Measurements from ENCODE around the gene CEP43.

Gene CEP43

GRCh38 chr6:166998256-166999144 is 697 bp upstream of the CEP43 start:
- in situ Hi-C loops (cut with HindIII; ENCODE audit: low pct_ligation_motif_present, low pct_unique_long_range_greater_than_20kb, low sequenced_read_pairs) = no loop called here
- DNase-seq = peak; percentile 89

GRCh38 chr6:166999884-167000253 is 672 bp downstream of the CEP43 start:
- DNase-seq = no peak
- in situ Hi-C loops (cut with HindIII; ENCODE audit: low pct_ligation_motif_present, low pct_unique_long_range_greater_than_20kb, low sequenced_read_pairs) = no loop called here

DNA sequence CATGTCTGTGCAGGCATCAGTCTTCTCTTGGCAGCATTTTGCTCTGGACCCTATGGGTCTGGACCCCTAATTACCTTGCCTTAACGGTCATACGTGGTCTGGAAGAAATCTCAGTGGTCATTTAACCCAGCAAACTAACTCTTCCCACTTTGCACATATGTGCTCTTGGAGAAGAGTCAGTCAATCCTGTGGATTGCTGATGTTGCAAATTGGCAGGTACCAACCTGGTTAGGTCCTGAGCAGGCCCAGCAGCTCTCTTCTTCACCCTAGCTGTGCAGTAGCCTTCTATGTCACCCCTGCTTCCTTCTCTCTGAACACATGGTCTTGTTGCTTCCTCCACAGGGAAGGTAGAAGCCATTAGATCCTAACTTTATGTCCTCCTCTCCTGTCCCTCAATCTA is 1.6 kb downstream of the CEP43 start:
- in situ Hi-C loops (cut with HindIII; ENCODE audit: low pct_ligation_motif_present, low pct_unique_long_range_greater_than_20kb, low sequenced_read_pairs) = no loop called here
- no peak for DNase-seq

- in situ Hi-C loops (cut with HindIII; ENCODE audit: low pct_ligation_motif_present, low pct_unique_long_range_greater_than_20kb, low sequenced_read_pairs) = no loop called here
- no peak for DNase-seq
Observed at GRCh38 chr6:167005350-167006159, 6.4 kb downstream of the CEP43 start.

GRCh38 chr6:167007985-167008384 is 8.8 kb downstream of the CEP43 start:
- in situ Hi-C loops (cut with HindIII; ENCODE audit: low pct_ligation_motif_present, low pct_unique_long_range_greater_than_20kb, low sequenced_read_pairs) = no loop called here

DNA sequence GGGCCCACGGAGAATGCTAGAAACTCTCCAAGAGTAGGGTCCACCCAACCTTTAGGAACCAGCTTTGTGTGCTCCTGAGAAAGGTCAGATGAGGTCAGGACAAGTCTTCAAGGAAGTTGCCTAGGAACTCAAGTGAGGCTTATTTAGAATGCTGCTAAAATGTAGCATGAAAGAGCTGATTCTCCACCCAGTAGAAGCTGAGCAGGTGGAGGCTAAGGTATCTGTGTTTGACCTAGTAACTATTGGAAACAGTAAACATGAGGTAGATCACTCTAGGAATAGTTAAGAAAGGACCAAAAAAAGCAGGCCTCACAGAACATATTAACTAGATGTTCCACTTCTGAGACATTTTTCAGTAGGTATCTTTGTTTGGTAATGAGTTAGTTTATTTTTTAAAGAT is 13.9 kb downstream of the CEP43 start:
- no peak for DNase-seq
- in situ Hi-C loops (cut with HindIII; ENCODE audit: low pct_ligation_motif_present, low pct_unique_long_range_greater_than_20kb, low sequenced_read_pairs) = no loop called here

More at GRCh38 chr6:167007985-167008384, 8.8 kb downstream of the CEP43 start:
- no peak for DNase-seq

DNA sequence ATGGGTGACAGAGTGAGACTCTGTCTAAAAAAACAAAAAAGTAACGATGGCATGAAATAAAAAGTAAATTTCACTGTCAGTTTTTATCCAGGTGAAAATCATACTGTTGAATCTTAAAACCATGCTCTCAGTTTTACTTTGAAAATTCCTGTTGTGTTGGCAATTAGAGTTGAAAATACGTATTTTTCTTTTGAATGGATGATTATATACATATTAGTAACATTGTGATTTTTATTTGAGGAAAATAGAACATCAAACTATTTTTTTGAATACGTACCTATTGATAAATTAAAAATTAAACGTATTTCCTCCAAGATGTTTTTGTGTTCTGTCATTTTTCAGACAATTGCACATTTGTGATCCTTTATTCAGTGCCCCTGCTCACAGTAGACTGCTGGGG is 14.7 kb downstream of the CEP43 start:
- DNase-seq = no peak
- in situ Hi-C loops (cut with HindIII; ENCODE audit: low pct_ligation_motif_present, low pct_unique_long_range_greater_than_20kb, low sequenced_read_pairs) = no loop called here

- in situ Hi-C loops (cut with HindIII; ENCODE audit: low pct_ligation_motif_present, low pct_unique_long_range_greater_than_20kb, low sequenced_read_pairs) = no loop called here
Observed at GRCh38 chr6:167015302-167015701, 16.1 kb downstream of the CEP43 start.

DNA sequence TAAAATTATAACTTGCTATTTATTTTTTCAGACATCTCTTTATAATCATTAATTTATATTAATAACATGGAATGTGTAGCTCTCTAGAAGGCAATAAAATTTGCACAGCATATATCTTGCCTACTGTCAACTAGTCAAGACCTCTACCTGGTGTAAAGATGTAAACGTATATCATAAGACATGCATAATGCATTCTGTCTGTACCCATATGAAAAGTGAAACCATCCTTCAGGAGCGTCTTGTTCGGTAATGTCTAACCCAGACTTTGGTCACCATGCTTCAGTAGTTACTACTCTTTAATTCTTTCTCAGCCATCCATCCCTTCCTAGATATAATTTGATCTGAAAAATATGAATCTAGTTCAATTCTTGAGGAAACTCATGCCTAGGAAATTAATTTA is 21.0 kb downstream of the CEP43 start:
- in situ Hi-C loops (cut with HindIII; ENCODE audit: low pct_ligation_motif_present, low pct_unique_long_range_greater_than_20kb, low sequenced_read_pairs) = no loop called here
- DNase-seq = no peak

More at GRCh38 chr6:167015302-167015701, 16.1 kb downstream of the CEP43 start:
- no peak for DNase-seq

- in situ Hi-C loops (cut with HindIII; ENCODE audit: low pct_ligation_motif_present, low pct_unique_long_range_greater_than_20kb, low sequenced_read_pairs) = no loop called here
Observed at GRCh38 chr6:167027308-167027707, 28.1 kb downstream of the CEP43 start.

GRCh38 chr6:167027772-167028171 is 28.6 kb downstream of the CEP43 start:
- in situ Hi-C loops (cut with HindIII; ENCODE audit: low pct_ligation_motif_present, low pct_unique_long_range_greater_than_20kb, low sequenced_read_pairs) = no loop called here
- DNase-seq = no peak

More at GRCh38 chr6:167027308-167027707, 28.1 kb downstream of the CEP43 start:
- DNase-seq = no peak

- in situ Hi-C loops (cut with HindIII; ENCODE audit: low pct_ligation_motif_present, low pct_unique_long_range_greater_than_20kb, low sequenced_read_pairs) = no loop called here
- DNase-seq = no peak
Observed at GRCh38 chr6:167030222-167031072, 31.2 kb downstream of the CEP43 start.

- in situ Hi-C loops (cut with HindIII; ENCODE audit: low pct_ligation_motif_present, low pct_unique_long_range_greater_than_20kb, low sequenced_read_pairs) = no loop called here
- no peak for DNase-seq
Observed at GRCh38 chr6:167031082-167031709, 32.0 kb downstream of the CEP43 start.

GRCh38 chr6:167034056-167034455 is 34.9 kb downstream of the CEP43 start:
- in situ Hi-C loops (cut with HindIII; ENCODE audit: low pct_ligation_motif_present, low pct_unique_long_range_greater_than_20kb, low sequenced_read_pairs) = no loop called here
- DNase-seq = no peak

DNA sequence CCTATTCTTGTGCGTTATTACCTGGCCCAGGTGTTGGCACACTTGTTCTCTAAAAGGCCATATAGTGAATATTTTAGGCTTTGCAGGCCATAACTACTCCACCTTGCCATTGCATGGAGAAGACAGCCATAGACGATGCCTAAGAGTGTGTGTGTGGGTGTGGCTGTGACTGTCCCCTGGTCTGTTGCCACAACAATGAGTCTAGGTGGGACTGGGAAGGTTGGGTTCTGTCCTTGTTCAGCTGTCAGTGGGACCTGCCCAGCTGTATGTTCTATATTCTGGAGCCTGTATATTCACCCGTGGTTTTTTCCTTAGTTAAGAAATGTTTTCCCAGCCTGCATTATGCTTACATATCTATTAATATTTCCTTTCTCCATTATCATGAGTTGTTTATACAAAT is 38.6 kb downstream of the CEP43 start:
- in situ Hi-C loops (cut with HindIII; ENCODE audit: low pct_ligation_motif_present, low pct_unique_long_range_greater_than_20kb, low sequenced_read_pairs) = no loop called here

GRCh38 chr6:167044696-167045095 is 45.5 kb downstream of the CEP43 start:
- no peak for DNase-seq
- in situ Hi-C loops (cut with HindIII; ENCODE audit: low pct_ligation_motif_present, low pct_unique_long_range_greater_than_20kb, low sequenced_read_pairs) = no loop called here

More for the DNA sequence above, 38.6 kb downstream of the CEP43 start:
- no peak for DNase-seq

GRCh38 chr6:167045828-167046580 is 46.8 kb downstream of the CEP43 start:
- in situ Hi-C loops (cut with HindIII; ENCODE audit: low pct_ligation_motif_present, low pct_unique_long_range_greater_than_20kb, low sequenced_read_pairs) = no loop called here
- DNase-seq = no peak

Measured in ACHN (cell line).